K562 (cell line): Measurements from ENCODE around the gene LGALS7. TPM values are rescaled to one million over a fixed set of nuclear protein-coding genes. Genes with fewer than 3 reads are reported as not detected.

Source experiments
- ATAC-seq: fragments of 200-7000 bp; cut with Tn5 transposase; 3 replicates; pipeline ENCODE4 v1.9.1; 2020; ENCODE audit warnings: moderate library complexity
- BruUV-seq: library from RNA; stranded (reverse); fragments of 400-500 nt; replicated peaks from 2 replicates; lab custom pipeline; 2021; lab: Mats Ljungman, UMichigan
- CTCF ChIA-PET: fragments of 300-600 bp; formaldehyde crosslinking; extraction: SDS; loops from one replicate; lab custom pipeline; 2021; ENCODE audit warnings: low intra/inter-chr PET ratio; lab: Yijun Ruan, JAX
- POLR2A ChIA-PET: fragments of 300-600, 350-650 bp; sonication (Branson Sonifier 250); formaldehyde crosslinking; extraction: SDS; loops from one replicate; lab custom pipeline; 2021; ENCODE audit warnings: antibody characterized with exemption, inconsistent platforms; lab: Yijun Ruan, JAX
- DNase-seq, 4 experiments: peaks; one replicate each; pipeline versions ENCODE4 v3.0.0 to v3.0.0-alpha.2; 2011 to 2018; ENCODE audit warnings: low spot score in 3 of 4, mixed read lengths in 3 of 4; ENCODE audit errors: extremely low read depth in 1 of 4
- FAIRE-seq: peaks from 2 replicates; lab custom pipeline; 2011; peaks lifted over from hg19 to GRCh38; lab: Jason Lieb, UNC
- H2AFZ ChIP-seq: 2 replicates; pipeline ENCODE4 v1.6.0; 2011; ENCODE audit warnings: low read depth, low read length, control low read depth, inconsistent platforms
- H3K27ac ChIP-seq: fragments of 200-600 bp; 3 replicates; pipeline ENCODE4 v1.8.0; 2011; ENCODE audit warnings: low read depth, mild to moderate bottlenecking, control low read depth, inconsistent platforms, low read length, moderate library complexity, mixed read lengths; ENCODE audit errors: extremely low read depth
- H3K27me3 ChIP-seq, 2 experiments: fragments of 300-600 bp in 1 of 2; 2 replicates in 1 of 2; 3 replicates in 1 of 2; pipeline versions ENCODE4 v1.6.0 to v1.8.0; 2011; ENCODE audit warnings: inconsistent platforms in 2 of 2, low read length in 2 of 2, mild to moderate bottlenecking in 1 of 2, mixed read lengths in 1 of 2, moderate library complexity in 1 of 2; ENCODE audit not compliant: control insufficient read depth in 2 of 2, insufficient read depth in 2 of 2
- H3K36me3 ChIP-seq: fragments of 300-600 bp; 3 replicates; pipeline ENCODE4 v1.8.0; 2011; ENCODE audit warnings: mild to moderate bottlenecking, low read length, inconsistent platforms; ENCODE audit not compliant: control insufficient read depth, insufficient read depth
- H3K4me1 ChIP-seq, 2 experiments: fragments of 200-600 bp in 1 of 2; replicated peaks in 1 of 2; 2 replicates in 1 of 2; 3 replicates in 1 of 2; pipeline versions ENCODE4 v1.5.1 to v1.8.0; 2011; ENCODE audit warnings: inconsistent platforms in 2 of 2, low read length in 2 of 2, mild to moderate bottlenecking in 1 of 2, mixed read lengths in 1 of 2, moderate library complexity in 1 of 2; ENCODE audit not compliant: control insufficient read depth in 2 of 2, insufficient read depth in 2 of 2
- H3K4me2 ChIP-seq: 2 replicates; pipeline ENCODE4 v1.6.1; 2011; ENCODE audit warnings: low read length, control low read depth, inconsistent platforms, mixed read lengths; ENCODE audit not compliant: insufficient read depth
- H3K4me3 ChIP-seq: fragments of 200-600 bp; sonication (generic), shearing (Covaris generic); 2 replicates; pipeline ENCODE4 v1.5.1; 2016; ENCODE audit warnings: control low read depth, inconsistent platforms
- H3K79me2 ChIP-seq: fragments of 200-600 bp; 3 replicates; pipeline ENCODE4 v1.8.0; 2011; ENCODE audit warnings: low read length, inconsistent platforms; ENCODE audit not compliant: control insufficient read depth, insufficient read depth
- H3K9ac ChIP-seq, 2 experiments: 2 replicates each; pipeline versions ENCODE4 v1.6.0 to v1.6.1; 2011; ENCODE audit warnings: low read depth in 2 of 2, low read length in 2 of 2, control low read depth in 1 of 2, inconsistent platforms in 1 of 2, mild to moderate bottlenecking in 1 of 2, mixed read lengths in 1 of 2; ENCODE audit not compliant: insufficient read depth in 1 of 2
- H3K9me1 ChIP-seq: one replicate; pipeline ENCODE4 v1.6.0; 2011; ENCODE audit warnings: inconsistent platforms, mild to moderate bottlenecking, low read length, moderate library complexity; ENCODE audit not compliant: control insufficient read depth, insufficient read depth
- H3K9me3 ChIP-seq: replicated peaks from 2 replicates; pipeline ENCODE4 v1.5.1; 2011; ENCODE audit warnings: low read depth, low read length, inconsistent platforms; ENCODE audit not compliant: control insufficient read depth, insufficient read depth
- H4K20me1 ChIP-seq: replicated peaks from 2 replicates; pipeline ENCODE4 v1.6.1; 2011; ENCODE audit warnings: low read length, inconsistent platforms, mixed read lengths; ENCODE audit not compliant: control insufficient read depth, insufficient read depth
- ATF3 ChIP-seq, 2 experiments: fragments of 450-650 bp in 1 of 2; sonication (generic) in 1 of 2; formaldehyde crosslinking in 1 of 2; IDR thresholded peaks in 1 of 2; conservative IDR thresholded peaks in 1 of 2; 2 replicates each; pipeline versions ENCODE4 v1.6.1 to v1.8.1; 2016 to 2023; ENCODE audit warnings: mild to moderate bottlenecking in 2 of 2, moderate library complexity in 2 of 2, inconsistent platforms in 1 of 2, missing genetic modification reagents in 1 of 2
- EHMT2 ChIP-seq: fragments of 450-650 bp; IDR thresholded peaks from 2 replicates; pipeline ENCODE4 v1.6.1; 2018; ENCODE audit warnings: antibody characterized with exemption
- GABPA ChIP-seq: fragments of 200-800 bp; sonication (Bioruptor generic); conservative IDR thresholded peaks from 2 replicates; pipeline ENCODE4 v1.6.1; 2016; ENCODE audit warnings: low read depth, missing genetic modification characterization, missing compliant biosample characterization
- MTF1 ChIP-seq: fragments of 250-450 bp; sonication (Bioruptor Pico); IDR thresholded peaks from 2 replicates; pipeline ENCODE4 v1.9.0; 2021; ENCODE audit warnings: moderate library complexity, mild to moderate bottlenecking, inconsistent platforms, borderline replicate concordance
- NFE2 ChIP-seq: IDR thresholded peaks from 2 replicates; pipeline ENCODE4 v1.6.1; 2014; ENCODE audit warnings: antibody characterized with exemption, low read depth
- NR2C1 ChIP-seq, 2 experiments: fragments of 450-650 bp; IDR thresholded peaks; 2 replicates each; pipeline ENCODE4 v1.6.1; 2017; ENCODE audit warnings: mild to moderate bottlenecking in 2 of 2, antibody characterized with exemption in 1 of 2, inconsistent platforms in 1 of 2, missing compliant biosample characterization in 1 of 2, missing genetic modification characterization in 1 of 2
- SPI1 ChIP-seq: IDR thresholded peaks from 2 replicates; pipeline ENCODE4 v1.6.1; 2011; ENCODE audit warnings: low read depth, low read length, control low read depth, borderline replicate concordance
- ZNF175 ChIP-seq: fragments of 200-800 bp; sonication (Bioruptor generic); IDR thresholded peaks from 2 replicates; pipeline ENCODE4 v1.6.1; 2016; ENCODE audit warnings: low read depth, mild to moderate bottlenecking, missing genetic modification characterization, missing compliant biosample characterization
- whole genome bisulfite sequencing: fragments of 100-300 bp; shearing (Covaris generic); methylation state at CpG from one replicate; pipeline ENCODE4 v1.1.6; 2016; ENCODE audit warnings: low coverage, mixed read lengths; ENCODE audit not compliant: insufficient coverage; ENCODE audit errors: missing lambda C conversion rate; 5-methylcytosine and 5-hydroxymethylcytosine counted together
- in situ Hi-C: fragments of 300-500 bp; cut with MboI; formaldehyde crosslinking; loops from 4 replicates; pipeline ENCODE4 v1.15.0; 2018; ENCODE audit warnings: inconsistent platforms, mixed read lengths
- intact Hi-C: fragments of 100-400 bp; cut with micrococcal nuclease; formaldehyde crosslinking; loops from 2 replicates; pipeline ENCODE4 v1.14.2; 2022
- polyA plus RNA-seq, 8 experiments: library from polyadenylated mRNA; depleted of rRNA in 4 of 8; stranded (reverse) in 5 of 8; unstranded in 3 of 8; fragments of >200 nt; fragmentation: Nextera tagmentation in 2 of 8; fragmentation: Illumina TruSeq in 1 of 8; extraction: Ambion mirVana in 2 of 8; extraction: Trizol in 1 of 8; gene quantifications; 2 replicates each; pipeline versions ENCODE4 v1.2.1 to v1.2.3, GENCODE V29; 2011 to 2014; ENCODE audit warnings: inconsistent platforms in 1 of 8, missing spikeins in 1 of 8
- total RNA-seq, 7 experiments: library from RNA; depleted of rRNA in 6 of 7; stranded (reverse); fragments of >200 nt in 6 of 7; fragmentation: Illumina TruSeq in 2 of 7; extraction: Trizol in 2 of 7; gene quantifications; 2 replicates each; pipeline versions ENCODE4 v1.2.1 to v1.2.3, GENCODE V29; 2011 to 2021; ENCODE audit warnings: low replicate concordance in 1 of 7
- TF ChIP-seq, protein P1 (sequence below), 2 experiments: fragments of 450-650 bp in 1 of 2; sonication (generic) in 1 of 2; formaldehyde crosslinking in 1 of 2; IDR thresholded peaks; 2 replicates each; pipeline versions ENCODE4 v1.7.1 to v1.9.0; 2016 to 2022; ENCODE audit warnings: inconsistent platforms in 1 of 2, mild to moderate bottlenecking in 1 of 2, missing genetic modification reagents in 1 of 2
- TF ChIP-seq, protein P2 (sequence below): fragments of 450-650 bp; formaldehyde crosslinking; IDR thresholded peaks from 2 replicates; pipeline ENCODE4 v1.4.0; 2020; ENCODE audit warnings: mild to moderate bottlenecking, moderate library complexity

LGALS7 gene
- total and polyA plus RNA-seq, 9 of the 15 experiments (the other 6 are each of a cell fraction or from before 2014, with no cell fraction given), result not detected

DNA sequence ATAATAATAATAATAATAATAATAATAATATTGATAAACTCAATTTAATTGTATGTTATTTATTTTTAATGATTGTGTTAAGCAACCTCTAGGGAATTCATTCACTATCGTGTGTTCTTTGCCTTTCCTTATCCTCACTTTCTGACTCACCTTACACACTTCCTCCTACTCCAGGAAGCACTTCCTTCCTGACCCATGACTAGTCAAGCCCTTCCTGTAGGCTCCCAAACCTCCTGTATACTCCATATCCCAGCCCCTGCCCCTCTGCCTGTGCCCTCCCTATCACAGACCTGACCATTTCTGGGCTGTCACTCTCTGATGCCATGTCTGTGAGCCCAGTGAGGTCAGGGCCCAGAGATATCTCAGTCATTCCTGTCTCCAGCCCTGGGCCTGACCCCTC lies 31.9 kb upstream of the LGALS7 start:
- peak overlapping the region; percentile 32 for H2AFZ ChIP-seq
- ChIA-PET CTCF (no interaction called here), POLR2A (no interaction called here)
- FAIRE-seq (no peak), DNase-seq (peak in 1 of 4 experiments; percentile 9), ATAC-seq (no peak)
- intact Hi-C loops (no loop called here), in situ Hi-C loops (no loop called here)
- peaks cover 0 to 20% of the 10 kb centered on the region in 2 experiments; a peak in 4 of 5 replicates for H3K4me1 ChIP-seq
- peaks cover 0 to 7% of the 10 kb centered on the region in 2 experiments; a peak in 1 of 5 replicates for H3K27me3 ChIP-seq
- H3K9me3 ChIP-seq, result no peaks in the 10 kb centered on the region
- H4K20me1 ChIP-seq, result no peaks in the 10 kb centered on the region
- no TSS peak for BruUV-seq
- no peaks in the 10 kb centered on the region for H3K79me2 ChIP-seq
- H3K27ac ChIP-seq, result no peak overlapping the region
- WGBS, result 16% methylated on average over 1 of the region's 1 CpG
- H3K36me3 ChIP-seq, result no peaks in the 10 kb centered on the region
- no peaks in the 10 kb centered on the region for H3K9me1 ChIP-seq
- peak overlapping the region in 1 of 2 experiments; percentile 58; a peak in 1 of 4 replicates for H3K9ac ChIP-seq
- no peak overlapping the region for H3K4me2 ChIP-seq
- H3K4me3 ChIP-seq, result no peak overlapping the region
- no peak for TF ChIP-seq NFE2
- peak; percentile 57 for TF ChIP-seq GABPA (tag)
- TF ChIP-seq MTF1 (CRISPR knock-in tag), result no peak
- TF ChIP-seq ATF3 (IDR thresholded peaks at IDR 0.05), result no peak
- no peak for TF ChIP-seq ATF3 (CRISPR knock-in tag; conservative IDR thresholded peaks at IDR 0.05)
- TF ChIP-seq NR2C1 (IDR thresholded peaks at IDR 0.05), result peak; percentile 90
- TF ChIP-seq NR2C1 (tag; IDR thresholded peaks at IDR 0.05), result peak; percentile 84
- TF ChIP-seq, protein P1, sequence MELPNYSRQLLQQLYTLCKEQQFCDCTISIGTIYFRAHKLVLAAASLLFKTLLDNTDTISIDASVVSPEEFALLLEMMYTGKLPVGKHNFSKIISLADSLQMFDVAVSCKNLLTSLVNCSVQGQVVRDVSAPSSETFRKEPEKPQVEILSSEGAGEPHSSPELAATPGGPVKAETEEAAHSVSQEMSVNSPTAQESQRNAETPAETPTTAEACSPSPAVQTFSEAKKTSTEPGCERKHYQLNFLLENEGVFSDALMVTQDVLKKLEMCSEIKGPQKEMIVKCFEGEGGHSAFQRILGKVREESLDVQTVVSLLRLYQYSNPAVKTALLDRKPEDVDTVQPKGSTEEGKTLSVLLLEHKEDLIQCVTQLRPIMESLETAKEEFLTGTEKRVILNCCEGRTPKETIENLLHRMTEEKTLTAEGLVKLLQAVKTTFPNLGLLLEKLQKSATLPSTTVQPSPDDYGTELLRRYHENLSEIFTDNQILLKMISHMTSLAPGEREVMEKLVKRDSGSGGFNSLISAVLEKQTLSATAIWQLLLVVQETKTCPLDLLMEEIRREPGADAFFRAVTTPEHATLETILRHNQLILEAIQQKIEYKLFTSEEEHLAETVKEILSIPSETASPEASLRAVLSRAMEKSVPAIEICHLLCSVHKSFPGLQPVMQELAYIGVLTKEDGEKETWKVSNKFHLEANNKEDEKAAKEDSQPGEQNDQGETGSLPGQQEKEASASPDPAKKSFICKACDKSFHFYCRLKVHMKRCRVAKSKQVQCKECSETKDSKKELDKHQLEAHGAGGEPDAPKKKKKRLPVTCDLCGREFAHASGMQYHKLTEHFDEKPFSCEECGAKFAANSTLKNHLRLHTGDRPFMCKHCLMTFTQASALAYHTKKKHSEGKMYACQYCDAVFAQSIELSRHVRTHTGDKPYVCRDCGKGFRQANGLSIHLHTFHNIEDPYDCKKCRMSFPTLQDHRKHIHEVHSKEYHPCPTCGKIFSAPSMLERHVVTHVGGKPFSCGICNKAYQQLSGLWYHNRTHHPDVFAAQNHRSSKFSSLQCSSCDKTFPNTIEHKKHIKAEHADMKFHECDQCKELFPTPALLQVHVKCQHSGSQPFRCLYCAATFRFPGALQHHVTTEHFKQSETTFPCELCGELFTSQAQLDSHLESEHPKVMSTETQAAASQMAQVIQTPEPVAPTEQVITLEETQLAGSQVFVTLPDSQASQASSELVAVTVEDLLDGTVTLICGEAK (IDR thresholded peaks at IDR 0.05), result peak; percentile 77
- TF ChIP-seq, protein P1 (CRISPR knock-in tag; IDR thresholded peaks at IDR 0.05), result no peak
- TF ChIP-seq, protein P2, sequence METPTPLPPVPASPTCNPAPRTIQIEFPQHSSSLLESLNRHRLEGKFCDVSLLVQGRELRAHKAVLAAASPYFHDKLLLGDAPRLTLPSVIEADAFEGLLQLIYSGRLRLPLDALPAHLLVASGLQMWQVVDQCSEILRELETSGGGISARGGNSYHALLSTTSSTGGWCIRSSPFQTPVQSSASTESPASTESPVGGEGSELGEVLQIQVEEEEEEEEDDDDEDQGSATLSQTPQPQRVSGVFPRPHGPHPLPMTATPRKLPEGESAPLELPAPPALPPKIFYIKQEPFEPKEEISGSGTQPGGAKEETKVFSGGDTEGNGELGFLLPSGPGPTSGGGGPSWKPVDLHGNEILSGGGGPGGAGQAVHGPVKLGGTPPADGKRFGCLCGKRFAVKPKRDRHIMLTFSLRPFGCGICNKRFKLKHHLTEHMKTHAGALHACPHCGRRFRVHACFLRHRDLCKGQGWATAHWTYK (CRISPR knock-in tag), result no peak
- TF ChIP-seq ZNF175 (CRISPR knock-in tag), result 0 out of 2 replicates have a peak, but pooled peaks have one; percentile 19
- peak; percentile 82 for TF ChIP-seq SPI1
- peak; percentile 66; the same call in 1 of the 2 replicates for TF ChIP-seq EHMT2
